Measurements from ENCODE around the gene HS3ST3A1.

HS3ST3A1 gene

DNA sequence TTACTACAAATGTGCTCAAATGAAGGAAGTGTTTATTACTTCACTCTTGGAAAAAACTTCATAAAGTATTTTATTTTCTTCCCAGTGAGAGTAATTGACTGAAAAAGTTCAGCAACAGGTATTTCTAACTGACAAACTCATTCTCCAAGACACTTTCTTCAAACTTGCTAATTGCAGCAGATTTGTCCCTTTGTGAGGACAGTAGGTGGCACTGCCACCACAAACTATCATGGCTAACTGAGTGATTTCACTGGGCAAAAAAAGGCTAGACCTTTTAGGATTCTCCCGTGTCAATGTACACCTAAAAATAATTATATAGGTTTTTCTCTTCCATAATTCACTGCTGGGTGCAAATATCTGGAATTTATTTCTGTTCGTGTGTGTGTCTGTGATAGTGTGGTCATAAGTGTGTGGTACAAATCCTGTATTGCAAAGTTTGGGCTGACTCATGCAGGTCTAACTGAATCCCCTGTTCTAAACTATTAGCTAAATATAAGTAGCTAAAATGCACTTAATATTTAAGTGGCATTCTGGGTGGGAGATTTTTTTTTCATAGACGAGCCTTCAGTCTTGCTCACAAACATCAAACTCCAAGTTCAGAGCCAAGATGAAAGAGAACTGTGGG is 3.9 kb downstream of the HS3ST3A1 start:
- DNase-seq, result peak; percentile 34

DNA sequence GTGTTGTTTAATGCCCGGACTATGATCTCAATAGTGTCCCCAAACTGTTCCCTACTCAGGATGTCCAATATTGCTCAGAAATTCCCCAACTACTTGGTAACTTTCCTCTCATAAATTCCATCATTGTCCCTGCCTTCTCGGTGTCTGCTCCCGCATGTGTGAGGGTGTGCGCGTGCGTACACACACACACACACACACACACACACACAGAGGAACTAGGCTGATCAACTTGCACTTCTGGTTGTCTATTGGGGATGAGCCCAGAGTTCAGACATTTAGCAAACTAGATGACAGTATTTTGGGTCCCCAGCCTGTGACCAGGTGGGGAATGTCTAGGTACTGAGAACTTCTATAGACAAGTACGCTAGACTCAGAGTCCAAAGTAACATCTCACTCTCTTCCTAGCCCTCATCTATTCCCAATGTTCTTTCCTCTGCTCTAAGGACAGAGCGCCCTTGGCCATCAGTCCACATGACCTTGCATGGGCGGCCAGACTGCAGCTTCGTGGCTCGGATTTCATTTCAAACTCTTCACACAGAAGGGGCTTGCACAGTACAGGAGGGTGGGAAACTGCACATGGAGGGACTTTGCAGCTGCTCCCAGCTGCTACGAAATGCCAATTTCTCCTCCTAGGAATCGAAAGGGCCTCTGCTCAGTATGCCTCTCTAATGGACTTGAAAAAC is 5.3 kb downstream of the HS3ST3A1 start:
- DNase-seq, result no peak

DNA sequence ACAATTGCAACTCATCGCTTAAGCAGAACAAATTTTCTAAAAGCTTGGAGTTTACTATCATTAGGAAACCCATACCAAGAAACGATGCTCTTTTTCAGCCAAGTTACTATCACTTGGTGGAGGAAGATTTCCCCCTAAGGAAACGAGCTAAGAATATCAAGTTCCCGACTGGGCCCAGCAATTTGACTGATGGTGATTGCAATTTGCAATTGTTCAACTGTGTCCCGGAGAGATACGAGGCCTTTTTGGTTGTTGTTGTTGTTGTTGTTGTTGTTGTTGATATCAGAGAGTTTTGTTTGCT is 6.2 kb downstream of the HS3ST3A1 start:
- no peak for DNase-seq

DNA sequence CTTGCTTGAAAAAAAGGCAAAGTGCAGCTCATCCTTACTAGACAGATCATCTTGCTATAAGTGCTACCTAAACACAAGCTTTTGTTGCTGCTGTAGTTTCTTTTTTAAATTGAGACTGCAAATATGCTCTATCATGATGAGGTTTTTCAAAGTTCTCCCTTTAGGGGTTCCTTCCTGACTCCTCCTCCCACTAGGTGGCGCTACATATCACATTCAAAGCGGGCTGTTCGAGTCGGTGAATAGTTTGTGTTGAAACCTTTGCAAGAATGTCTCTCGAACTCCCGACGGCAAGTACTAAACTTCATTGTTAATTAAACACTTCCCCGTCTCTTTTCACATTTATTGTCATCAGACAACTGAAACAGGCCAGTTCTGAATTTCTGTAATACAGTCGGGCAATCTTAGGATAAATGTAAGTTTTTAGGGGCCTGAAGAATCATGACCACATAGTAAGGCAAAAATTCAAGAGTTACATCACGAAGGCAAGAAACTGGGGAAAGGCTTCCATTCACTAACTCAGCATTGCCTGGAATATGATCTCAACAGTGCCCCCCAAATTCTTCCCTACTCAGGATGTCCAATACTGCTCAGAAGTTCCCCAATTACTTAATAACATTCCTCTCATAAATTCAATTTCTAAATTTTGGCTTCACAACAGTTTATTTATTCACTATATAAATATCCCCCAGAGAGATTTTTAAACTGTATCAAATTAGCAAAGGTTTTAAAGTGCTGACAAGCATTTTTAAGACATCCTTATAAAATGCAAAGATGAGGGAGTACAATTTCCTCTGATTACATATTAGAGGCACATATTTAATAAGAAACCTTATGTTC is 6.7 kb downstream of the HS3ST3A1 start:
- peak; percentile 51 for DNase-seq

DNA sequence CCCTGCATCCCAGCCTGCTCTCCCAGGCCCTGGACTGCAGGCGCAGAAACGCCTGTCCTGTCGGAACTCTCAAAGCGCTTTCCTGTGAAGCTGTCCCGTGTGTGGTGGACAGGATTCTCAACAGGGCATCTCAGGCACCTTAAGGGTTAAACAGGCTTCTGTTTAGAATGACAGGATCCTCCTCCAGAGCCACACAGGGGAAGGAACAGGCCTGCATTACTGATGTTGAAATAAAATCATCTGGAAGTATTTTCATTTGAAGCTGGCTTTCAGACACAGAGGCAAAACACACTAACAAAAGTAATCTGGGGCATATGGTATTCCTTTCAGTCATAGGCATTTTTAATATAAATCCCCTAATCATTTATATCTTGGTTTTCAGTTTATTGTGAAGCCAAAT is 7.4 kb downstream of the HS3ST3A1 start:
- no peak for DNase-seq

DNA sequence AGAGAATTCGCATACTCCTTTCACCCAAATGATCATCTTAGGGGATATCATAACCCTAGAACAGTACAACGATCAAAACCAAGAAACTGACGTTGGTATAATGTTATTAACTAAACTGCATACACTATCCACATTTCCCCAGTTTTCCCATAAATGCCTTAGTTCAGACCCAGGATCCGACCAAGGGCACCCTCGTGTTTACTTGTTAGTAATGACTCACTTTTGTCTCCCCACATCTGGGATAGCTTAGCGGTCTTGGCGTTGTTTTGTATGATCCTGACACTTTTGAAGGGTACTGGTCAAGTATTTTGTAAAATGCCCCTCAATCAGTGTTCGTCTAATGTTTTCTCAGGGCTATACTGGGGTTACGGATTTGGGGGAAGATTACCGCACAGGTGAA is 8.0 kb downstream of the HS3ST3A1 start:
- no peak for DNase-seq

DNA sequence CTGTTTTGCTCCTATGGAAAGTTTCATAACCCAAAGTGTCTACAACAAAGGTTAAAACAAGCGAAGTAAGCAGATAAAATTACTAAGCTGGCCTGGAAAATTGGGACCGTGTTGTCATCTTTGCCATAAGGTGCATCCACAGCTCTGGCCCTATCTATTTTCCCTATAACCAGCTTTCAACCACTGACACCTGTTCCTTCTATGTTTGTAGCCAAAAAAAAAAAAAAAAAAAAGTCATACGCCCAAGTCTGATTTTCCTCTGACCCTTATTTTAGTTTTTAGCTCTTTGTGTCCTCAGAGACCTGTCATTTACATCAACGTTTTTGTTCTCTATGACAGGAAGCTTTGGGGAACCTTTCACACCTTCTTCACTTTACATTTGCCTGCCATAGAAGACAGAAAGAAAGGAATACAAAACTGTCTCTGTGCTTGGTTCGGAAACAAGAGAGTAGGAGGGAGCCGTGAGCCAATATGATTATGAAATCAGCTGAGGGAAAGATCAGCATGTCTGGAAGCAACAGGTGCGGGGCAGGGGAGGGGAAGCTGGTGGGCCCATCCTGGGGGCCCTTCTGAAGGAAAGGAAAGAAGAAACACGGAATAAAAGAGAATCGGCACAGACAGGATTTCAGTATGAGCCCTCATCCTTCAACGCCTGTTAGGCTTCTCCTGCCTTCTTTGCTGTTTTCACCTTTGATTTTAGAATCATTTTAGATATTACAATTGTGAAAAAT is 8.5 kb downstream of the HS3ST3A1 start:
- DNase-seq, result no peak

DNA sequence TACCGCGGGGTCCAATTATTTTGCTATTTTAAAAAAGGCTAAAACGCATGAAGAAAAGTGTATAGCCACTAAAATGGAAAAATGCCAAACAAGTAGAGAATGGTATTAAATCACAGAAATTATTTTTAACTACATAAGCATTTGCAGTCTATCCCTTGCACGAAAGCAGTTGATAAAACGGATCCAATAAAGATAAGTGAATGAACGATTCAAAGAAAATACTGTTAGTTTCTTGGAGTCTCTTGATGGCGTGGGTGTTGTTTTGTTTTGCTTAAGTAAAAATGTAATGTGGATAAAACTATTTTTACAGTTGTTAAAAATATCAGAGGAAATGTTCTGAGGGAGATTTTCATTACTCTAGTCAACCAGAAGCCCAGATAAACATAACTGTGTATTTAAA is 9.3 kb downstream of the HS3ST3A1 start:
- DNase-seq, result no peak

DNA sequence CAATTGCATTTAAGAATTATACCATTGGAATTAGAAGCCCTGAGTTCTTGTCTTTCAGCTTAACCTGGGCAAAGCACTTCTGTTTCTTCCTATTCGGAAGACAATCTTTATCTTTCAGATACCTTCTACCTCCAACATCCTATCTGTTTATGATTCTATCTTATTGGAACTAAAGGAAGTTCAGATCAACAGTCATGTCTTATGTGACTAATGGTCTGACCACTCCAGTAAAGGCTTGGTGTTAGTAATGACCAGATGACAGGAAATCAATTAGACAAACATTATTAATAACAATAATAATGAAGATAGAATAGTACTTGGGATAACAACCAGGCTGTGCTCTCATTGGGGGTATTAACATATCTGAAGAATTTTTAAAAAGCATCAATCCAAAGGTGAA is 11.3 kb downstream of the HS3ST3A1 start:
- no peak for DNase-seq

DNA sequence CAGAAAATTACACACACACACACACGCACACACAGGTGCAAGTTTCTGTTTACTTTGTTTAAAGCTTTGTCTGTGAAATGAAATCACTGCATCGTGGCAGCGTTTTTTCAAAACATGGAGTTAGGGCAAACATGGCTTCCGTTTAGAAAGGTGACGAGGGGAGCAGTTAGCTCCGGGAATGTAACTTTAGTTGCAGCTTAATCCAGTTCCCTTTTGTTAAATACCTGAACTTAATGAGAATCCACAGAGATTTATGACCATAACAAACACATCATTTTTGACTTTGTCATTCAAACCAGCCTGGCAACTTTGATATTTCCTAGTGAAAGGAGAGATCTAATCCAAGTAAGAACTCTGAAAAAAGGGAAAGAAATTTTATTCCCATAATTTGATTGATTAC is 12.1 kb downstream of the HS3ST3A1 start:
- no peak for DNase-seq

DNA sequence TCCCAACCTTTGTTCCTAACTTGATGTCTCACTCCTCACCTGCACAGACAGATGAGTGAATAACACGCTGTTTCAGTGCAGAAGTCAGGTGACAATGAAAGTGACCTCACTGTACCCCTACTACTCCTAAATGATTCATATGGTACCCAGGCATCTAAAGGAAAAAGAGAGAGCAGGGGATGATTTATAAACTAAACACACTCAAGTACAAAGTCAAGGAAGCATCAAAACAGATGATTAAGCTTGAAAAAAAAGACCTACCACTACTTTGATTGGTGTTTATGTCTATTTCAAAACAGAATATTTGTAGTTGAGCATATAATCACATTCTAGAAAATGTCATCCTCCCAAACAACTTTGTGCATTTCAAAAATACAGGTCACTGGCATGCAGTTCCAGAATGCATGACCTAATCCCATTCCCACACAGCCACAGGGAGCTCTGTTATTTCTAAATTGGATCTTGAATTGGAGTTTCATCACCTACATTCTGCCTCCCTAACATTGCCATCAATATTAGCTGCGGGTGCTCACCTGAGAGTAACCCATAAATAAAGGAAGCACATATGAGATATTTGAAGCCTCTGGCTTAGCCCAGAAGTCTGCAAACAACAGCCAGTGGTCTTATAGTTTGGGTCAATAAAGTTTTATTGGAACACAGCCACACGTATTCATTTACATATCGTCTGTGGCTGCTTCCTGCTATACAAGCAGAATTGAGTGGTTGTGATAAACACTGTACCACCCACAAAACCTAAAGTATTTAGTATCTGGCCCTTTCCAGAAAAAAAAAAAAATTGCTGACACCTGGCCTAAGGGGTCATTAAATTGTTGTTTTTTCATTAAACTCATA is 14.0 kb downstream of the HS3ST3A1 start:
- peak; percentile 24 for DNase-seq

DNA sequence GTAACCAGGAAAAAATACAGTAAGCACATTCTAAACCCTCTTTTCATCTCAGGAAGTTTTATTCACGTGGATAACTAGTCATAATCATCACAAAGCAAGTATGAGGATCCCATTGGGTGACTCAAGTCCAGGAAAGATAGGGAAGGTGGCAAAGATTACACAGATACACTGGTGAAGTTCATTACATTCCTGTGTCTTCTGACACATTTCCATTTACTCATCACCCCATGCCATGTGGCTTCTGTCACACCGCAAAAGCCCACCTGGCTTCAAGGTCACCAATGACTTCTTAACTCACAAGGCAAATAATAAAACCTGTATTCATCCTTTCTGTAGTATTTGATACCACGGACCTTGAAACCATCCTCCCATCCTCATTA is 17.0 kb downstream of the HS3ST3A1 start:
- DNase-seq, result peak; percentile 67

DNA sequence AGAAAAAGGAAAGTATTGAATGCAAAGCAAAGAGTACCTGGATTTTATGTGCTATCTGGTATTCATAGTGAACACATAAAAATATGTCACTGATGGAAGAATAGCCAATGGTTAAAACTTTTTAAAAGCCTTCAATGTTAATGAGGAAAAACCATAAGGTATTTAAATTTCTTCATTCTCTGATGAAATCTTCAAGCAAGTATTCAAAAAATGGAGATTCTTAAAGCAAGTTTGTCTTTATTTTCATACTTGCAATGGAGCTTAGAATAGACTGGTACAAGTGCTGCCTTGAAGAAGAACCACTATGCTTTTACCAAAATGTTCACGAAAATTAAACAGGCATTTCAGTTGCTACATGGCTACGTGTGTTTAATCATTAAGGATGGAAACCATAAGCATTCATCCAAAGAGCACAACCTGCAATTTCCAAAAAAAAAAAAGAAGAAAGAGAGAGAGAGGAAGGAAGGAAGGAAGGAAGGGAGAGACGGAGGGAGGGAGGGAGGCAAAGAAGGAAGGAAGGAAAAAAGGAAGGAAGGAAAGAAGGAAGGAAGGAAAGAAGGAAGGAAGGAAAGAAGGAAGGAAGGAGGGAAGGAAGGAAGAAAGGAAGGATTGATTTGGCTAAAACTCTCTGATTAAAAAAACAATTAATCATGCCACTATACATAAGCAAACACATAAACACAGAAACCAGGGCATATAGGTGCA is 17.6 kb downstream of the HS3ST3A1 start:
- no peak for DNase-seq

DNA sequence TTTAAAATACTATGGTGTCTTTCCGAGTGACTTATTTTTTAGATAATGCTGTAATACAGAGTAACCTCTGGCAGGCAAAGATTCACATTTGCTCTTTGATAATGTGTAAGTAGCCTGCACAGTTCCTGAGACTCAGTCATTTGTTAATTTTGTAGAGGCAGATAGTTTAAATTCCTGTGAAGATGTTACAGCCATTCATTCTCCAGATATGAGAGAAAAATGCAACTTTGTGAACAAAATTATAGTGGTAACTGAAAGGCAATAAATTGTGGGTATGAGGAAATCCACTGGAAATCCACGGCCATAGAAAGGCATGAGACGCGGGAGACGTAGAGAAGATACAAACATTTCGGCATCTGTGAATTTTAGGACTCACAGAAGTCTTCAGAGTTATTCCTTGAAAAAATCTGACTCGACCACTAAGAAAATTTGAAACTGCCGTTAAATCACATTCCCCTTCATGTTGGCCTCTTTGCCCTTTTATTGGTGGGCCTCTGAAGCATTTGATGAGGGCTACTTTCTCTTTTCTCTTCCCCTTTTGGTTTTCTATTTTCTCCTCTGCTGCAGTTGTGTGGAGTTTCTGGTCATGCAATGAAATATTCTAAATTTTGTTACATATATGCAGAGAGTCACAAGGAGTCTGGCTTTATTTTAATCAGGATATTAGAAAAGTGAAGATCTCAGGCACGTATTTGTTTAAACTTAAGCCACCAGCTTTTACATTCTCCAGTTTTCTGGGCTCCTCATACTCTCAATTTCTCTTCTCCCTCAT is 18.8 kb downstream of the HS3ST3A1 start:
- DNase-seq, result no peak

DNA sequence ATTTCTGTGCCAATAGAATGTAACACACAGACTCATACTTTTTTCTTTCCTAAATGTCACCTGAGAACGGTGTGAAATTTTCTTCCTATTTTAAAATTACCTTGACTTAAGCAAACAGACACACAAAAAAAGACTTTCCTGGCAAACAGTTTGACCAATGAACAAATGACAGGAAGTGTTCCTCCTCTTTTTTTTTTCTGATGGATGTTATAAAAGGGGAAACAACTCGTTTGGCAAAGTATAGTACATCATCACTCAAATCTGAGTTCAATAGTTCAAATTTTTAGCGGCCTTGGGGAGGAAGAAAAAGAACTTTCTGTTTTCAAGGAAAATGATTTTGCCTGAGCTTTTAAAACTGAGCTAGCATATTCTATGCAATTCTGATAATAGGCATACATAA is 19.8 kb downstream of the HS3ST3A1 start:
- no peak for DNase-seq

DNA sequence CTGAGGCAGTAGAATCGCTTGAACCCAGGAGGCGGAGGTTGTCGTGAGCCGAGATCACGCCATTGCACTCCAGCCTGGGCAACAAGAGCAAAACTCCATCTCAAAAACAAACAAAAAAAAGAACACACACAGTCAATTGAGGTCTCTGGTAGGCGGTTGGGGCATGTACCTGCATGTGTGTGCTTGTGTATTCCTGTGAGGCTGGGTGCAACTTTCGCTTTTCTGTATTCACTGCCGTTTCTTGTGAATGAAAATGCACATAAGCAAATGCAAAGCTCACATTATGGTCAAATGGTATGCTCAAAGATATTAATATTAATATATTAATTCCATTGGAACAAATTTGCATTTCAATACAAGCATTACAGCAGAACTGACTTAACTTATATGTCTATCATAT is 20.9 kb downstream of the HS3ST3A1 start:
- DNase-seq, result no peak

DNA sequence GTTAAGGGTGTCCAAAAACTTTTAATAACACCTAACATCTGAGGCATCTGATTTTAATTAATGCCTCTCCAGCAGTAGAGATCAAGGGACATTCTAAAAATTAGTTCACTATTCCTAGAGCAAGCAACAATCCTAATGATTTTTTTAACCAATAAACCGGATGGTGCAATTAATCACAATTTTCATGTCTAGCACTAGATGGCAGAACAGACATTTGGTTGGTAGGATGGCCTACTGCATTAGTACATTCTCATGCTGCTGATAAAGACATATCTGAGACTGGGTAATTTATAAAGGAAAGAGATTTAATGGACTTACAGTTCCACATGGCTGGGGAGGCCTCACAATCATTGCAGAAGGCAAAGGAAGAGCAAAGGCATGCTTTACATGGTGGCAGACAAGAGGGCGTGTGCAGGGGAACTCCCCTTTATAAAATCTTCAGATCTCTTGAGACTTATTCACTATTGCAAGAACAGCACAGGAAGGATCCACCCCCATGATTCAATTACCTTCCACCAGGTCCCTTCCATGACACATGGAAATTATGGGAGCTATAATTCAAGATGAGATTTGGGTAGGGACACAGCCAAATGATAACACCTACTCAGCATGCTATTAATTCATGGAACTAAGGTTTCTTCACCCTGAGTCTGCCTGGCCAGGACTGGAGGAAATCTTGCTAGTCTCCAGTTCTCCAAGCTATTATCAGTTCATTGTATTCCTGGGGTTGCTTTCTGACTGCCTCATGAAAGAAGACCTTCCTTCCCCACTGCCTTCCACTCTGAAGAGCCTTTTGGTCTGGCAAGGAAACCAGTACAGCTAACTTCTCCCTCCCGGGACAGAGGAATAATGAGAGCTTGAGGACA is 24.8 kb downstream of the HS3ST3A1 start:
- no peak for DNase-seq

DNA sequence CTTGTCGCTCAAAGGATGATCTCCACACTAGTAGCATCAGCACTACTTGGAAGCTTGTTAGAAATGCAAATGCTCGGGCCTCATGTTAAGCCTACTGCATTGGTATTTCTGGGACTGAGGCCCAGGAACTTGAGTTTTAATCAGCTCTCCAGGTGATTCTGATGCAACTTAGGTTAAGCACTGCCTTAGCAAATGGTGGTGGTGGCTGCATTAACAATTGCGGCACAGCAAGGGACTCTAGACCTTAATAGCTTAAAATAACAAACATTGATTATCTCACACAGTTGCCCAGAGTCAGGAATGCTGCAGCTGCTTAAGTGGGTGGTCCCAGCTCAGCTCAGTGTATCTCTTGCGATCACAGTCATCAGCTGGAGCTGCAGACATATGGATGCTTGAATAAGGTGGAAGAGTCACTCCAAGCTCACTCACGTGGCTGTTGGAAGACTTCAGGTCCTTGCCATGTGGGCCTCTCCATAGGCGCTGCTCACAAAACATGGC is 25.8 kb downstream of the HS3ST3A1 start:
- no peak for DNase-seq

DNA sequence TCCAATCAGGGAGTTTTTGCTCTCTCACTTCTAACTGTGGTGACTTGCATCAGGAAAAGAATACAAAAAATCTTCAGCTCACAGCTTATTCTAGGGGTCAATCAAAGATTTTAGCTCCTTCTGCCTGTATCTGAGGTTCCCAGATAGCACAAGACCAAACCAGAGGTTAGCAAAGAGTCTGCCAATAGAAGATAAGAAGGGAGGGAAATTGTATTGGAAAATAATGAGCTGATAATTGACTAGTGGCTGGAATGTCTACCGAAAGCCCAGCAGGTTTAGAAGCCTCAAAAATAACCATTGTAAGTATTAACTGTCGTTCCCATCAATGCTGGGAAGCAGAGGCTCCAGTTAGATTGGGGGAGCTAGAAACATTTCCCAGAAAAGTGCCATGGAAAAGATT is 26.3 kb downstream of the HS3ST3A1 start:
- DNase-seq, result no peak

DNA sequence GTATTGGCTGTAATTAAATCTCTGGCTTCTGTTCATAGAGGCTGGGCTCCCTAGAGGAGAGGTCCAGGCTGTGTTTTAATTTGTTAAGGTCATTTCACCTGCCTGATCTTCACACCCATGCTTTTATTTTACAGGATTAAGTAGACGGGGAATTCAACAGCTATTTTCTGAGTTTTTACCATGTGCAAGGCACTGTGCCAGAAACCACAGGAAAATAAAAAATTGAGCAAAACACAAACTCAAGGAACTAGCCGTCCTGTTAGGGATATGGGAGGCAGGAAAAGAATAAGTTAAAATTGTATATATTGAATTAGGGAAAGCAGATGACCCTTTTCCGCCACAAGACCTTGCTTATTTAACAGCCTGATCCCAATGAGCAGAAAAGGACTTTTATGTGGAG is 29.1 kb downstream of the HS3ST3A1 start:
- no peak for DNase-seq

Data from NCI-H226 (cell line).